ENCODE data around the gene ZSWIM3.

DNA sequence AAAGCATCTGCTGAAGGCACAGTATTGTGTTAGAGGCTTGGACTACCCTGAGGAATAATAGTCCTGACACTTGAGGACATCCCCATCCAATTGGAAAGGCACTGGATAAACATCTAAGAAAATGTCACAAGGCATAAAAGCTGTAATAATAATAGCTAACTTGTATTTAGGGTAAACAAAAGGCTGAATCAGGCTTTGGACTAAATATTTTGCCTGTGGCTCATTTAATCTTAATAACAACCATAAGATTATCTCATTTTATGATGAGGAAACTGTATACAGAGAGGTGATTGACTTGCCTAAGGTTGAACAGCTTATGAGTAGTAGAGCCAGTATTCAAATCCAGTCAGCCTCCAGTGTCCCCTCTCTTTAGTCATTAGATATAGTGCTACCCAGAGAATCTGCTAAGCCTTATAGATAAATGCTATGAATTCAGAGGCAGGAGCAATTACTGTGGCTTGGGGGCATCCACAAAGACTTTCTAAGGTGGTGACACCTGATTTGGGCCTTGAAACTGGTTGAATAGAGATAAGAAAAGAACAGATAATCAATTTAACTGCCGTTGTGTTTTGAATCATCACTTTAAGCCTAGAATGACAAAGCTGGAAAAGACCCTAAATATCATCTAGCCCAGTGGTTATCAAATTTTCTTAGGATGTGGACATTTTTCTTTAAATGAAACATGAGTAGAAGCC is 16.1 kb downstream of the ZSWIM3 start:
- TF ChIP-seq, protein P1, sequence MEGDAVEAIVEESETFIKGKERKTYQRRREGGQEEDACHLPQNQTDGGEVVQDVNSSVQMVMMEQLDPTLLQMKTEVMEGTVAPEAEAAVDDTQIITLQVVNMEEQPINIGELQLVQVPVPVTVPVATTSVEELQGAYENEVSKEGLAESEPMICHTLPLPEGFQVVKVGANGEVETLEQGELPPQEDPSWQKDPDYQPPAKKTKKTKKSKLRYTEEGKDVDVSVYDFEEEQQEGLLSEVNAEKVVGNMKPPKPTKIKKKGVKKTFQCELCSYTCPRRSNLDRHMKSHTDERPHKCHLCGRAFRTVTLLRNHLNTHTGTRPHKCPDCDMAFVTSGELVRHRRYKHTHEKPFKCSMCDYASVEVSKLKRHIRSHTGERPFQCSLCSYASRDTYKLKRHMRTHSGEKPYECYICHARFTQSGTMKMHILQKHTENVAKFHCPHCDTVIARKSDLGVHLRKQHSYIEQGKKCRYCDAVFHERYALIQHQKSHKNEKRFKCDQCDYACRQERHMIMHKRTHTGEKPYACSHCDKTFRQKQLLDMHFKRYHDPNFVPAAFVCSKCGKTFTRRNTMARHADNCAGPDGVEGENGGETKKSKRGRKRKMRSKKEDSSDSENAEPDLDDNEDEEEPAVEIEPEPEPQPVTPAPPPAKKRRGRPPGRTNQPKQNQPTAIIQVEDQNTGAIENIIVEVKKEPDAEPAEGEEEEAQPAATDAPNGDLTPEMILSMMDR (IDR thresholded peaks at IDR 0.05) = no peak
- TF ChIP-seq POLR2A (IDR thresholded peaks at IDR 0.05) = no peak
